HL-60/S4 treated with phorbol 12-myristate 13-acetate at 8.2 ng/mL for 4 days and 3 days (cell line): ENCODE results near the gene CYP1A2.

Source experiments
- in situ Hi-C: fragments of 300-500 bp; cut with MboI; formaldehyde crosslinking; loops from 2 replicates; pipeline ENCODE4 v1.15.0; 2022; ENCODE audit warnings: low sequenced_read_pairs

CYP1A2 gene

DNA sequence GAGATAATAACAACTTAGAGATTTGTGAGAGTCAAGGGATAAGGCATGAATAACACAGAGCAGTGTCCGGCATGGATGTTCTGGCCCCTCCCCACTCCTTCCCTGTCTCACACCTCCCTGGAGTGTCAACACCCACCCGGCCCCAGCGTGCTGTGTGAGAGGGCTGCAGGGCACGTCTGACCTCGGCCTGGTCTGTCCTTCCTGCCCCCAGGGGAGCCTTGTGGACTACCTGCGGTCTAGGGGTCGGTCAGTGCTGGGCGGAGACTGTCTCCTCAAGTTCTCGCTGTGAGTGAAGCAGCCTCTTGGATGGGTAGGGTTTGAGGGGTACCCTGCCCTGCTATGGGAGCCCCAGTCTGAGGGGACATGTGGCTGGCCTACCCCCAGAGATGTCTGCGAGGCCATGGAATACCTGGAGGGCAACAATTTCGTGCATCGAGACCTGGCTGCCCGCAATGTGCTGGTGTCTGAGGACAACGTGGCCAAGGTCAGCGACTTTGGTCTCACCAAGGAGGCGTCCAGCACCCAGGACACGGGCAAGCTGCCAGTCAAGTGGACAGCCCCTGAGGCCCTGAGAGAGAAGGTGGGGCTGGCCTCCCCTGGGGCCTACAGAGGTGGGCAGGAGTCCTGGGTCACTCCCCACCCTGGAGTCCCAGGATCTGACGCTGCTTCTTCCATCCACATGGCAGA is 52.8 kb downstream of the CYP1A2 start:
- in situ Hi-C loops = no loop called here

DNA sequence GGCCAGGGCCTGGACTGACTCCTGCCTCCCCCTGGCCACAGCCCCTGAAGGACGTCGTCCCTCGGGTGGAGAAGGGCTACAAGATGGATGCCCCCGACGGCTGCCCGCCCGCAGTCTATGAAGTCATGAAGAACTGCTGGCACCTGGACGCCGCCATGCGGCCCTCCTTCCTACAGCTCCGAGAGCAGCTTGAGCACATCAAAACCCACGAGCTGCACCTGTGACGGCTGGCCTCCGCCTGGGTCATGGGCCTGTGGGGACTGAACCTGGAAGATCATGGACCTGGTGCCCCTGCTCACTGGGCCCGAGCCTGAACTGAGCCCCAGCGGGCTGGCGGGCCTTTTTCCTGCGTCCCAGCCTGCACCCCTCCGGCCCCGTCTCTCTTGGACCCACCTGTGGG is 53.6 kb downstream of the CYP1A2 start:
- in situ Hi-C loops = no loop called here

GRCh38 chr15:74802862-74803447 is 54.3 kb downstream of the CYP1A2 start:
- in situ Hi-C loops = no loop called here

GRCh38 chr15:74804935-74805334 is 56.3 kb downstream of the CYP1A2 start:
- in situ Hi-C loops = no loop called here
